MM.1S (cell line): ENCODE results near the gene ZMPSTE24.

Experiments
- DNase-seq: peaks from one replicate; pipeline ENCODE4 v3.0.0-alpha.2; 2015
- H2AFZ ChIP-seq: fragments of 300-600 bp; sonication (generic); 2 replicates; pipeline ENCODE4 v1.6.0; 2016; ENCODE audit warnings: antibody characterized with exemption, low read length
- H3F3A ChIP-seq: fragments of 300-600 bp; sonication (generic); 2 replicates; pipeline ENCODE4 v1.6.1; 2016; ENCODE audit warnings: mild to moderate bottlenecking, antibody characterized with exemption, low read length, moderate library complexity, mixed read lengths; ENCODE audit not compliant: insufficient read depth
- H3K27ac ChIP-seq: fragments of 300-600 bp; sonication (generic); 2 replicates; pipeline ENCODE4 v1.5.1; 2016; ENCODE audit warnings: mild to moderate bottlenecking, low read length
- H3K27me3 ChIP-seq: fragments of 300-600 bp; sonication (generic); replicated peaks from 2 replicates; pipeline ENCODE4 v1.6.0; 2016; ENCODE audit warnings: low read length; ENCODE audit not compliant: insufficient read depth
- H3K36me3 ChIP-seq: fragments of 300-600 bp; sonication (generic); replicated peaks from 2 replicates; pipeline ENCODE4 v1.6.1; 2016; ENCODE audit warnings: mild to moderate bottlenecking, low read length, mixed read lengths; ENCODE audit not compliant: insufficient read depth
- H3K4me1 ChIP-seq: fragments of 300-600 bp; sonication (generic); 2 replicates; pipeline ENCODE4 v1.6.1; 2016; ENCODE audit warnings: low read length, mixed read lengths
- H3K4me2 ChIP-seq: fragments of 300-600 bp; sonication (generic); 2 replicates; pipeline ENCODE4 v1.6.0; 2016; ENCODE audit warnings: low read depth, low read length
- H3K4me3 ChIP-seq: fragments of 300-600 bp; sonication (generic); 2 replicates; pipeline ENCODE4 v1.5.1; 2016; ENCODE audit warnings: low read length, mixed read lengths
- H3K79me2 ChIP-seq: fragments of 300-600 bp; sonication (generic); 2 replicates; pipeline ENCODE4 v1.6.1; 2016; ENCODE audit warnings: mixed run types, low read length, mixed read lengths
- H3K9ac ChIP-seq: fragments of 300-600 bp; sonication (generic); 2 replicates; pipeline ENCODE4 v1.6.1; 2016; ENCODE audit warnings: low read length, mixed read lengths
- H3K9me2 ChIP-seq: fragments of 300-600 bp; sonication (generic); replicated peaks from 2 replicates; pipeline ENCODE4 v1.6.1; 2016; ENCODE audit warnings: mild to moderate bottlenecking, low read length, mixed read lengths; ENCODE audit not compliant: insufficient read depth
- H3K9me3 ChIP-seq: fragments of 300-600 bp; sonication (generic); replicated peaks from 2 replicates; pipeline ENCODE4 v1.6.1; 2016; ENCODE audit warnings: mild to moderate bottlenecking, low read length, mixed read lengths; ENCODE audit not compliant: insufficient read depth
- H4K20me1 ChIP-seq: fragments of 300-600 bp; sonication (generic); 2 replicates; pipeline ENCODE4 v1.6.1; 2016; ENCODE audit warnings: mild to moderate bottlenecking, low read length, moderate library complexity, mixed read lengths; ENCODE audit not compliant: insufficient read depth
- CTCF ChIP-seq: fragments of 300-600 bp; sonication (generic); IDR thresholded peaks from 2 replicates; pipeline ENCODE4 v1.5.1; 2016; ENCODE audit warnings: antibody characterized with exemption, low read length, mixed read lengths
- EZH2 ChIP-seq: fragments of 300-600 bp; sonication (generic); optimal IDR thresholded peaks from 2 replicates; pipeline ENCODE3; 2017; ENCODE audit warnings: low read depth, mild to moderate bottlenecking, antibody characterized with exemption, low read length, mixed read lengths
- EZH2phosphoT487 ChIP-seq: fragments of 300-600 bp; sonication (generic); IDR thresholded peaks from 2 replicates; pipeline ENCODE4 v1.6.1; 2018; ENCODE audit warnings: antibody characterized with exemption, low read length

Gene ZMPSTE24

GRCh38 chr1:40256401-40257084 lies 1.5 kb upstream of the ZMPSTE24 start:
- no peak for DNase-seq
- Histone ChIP-seq H3K4me3 (peak overlapping the region; percentile 88), H3K36me3 (no peaks in the 10 kb centered on the region; the same call in 1 of the 2 replicates), H3K9me2 (no peaks in the 10 kb centered on the region), H3K4me1 (peaks cover 6% of the 10 kb centered on the region; the same call in 1 of the 2 replicates), H3K27ac (peak overlapping the region; percentile 85; the same call in 1 of the 2 replicates), H3K79me2 (peaks cover 43% of the 10 kb centered on the region), H3F3A (peaks cover 17% of the 10 kb centered on the region), H2AFZ (peak overlapping the region; percentile 94; the same call in 1 of the 2 replicates), H3K27me3 (no peaks in the 10 kb centered on the region), H3K9me3 (no peaks in the 10 kb centered on the region), H3K4me2 (peak overlapping the region; percentile 84), H4K20me1 (no peaks in the 10 kb centered on the region), H3K9ac (peak overlapping the region; percentile 87; the same call in 1 of the 2 replicates)
- TF ChIP-seq EZH2phosphoT487: no peak
- no peak for TF ChIP-seq EZH2
- TF ChIP-seq CTCF: no peak

- peaks cover 47% of the 10 kb centered on the region for H3K79me2 ChIP-seq
- H3K27ac ChIP-seq: peak overlapping the region; percentile 85
- no peak for DNase-seq
These were observed 736 bp upstream of the ZMPSTE24 start for GRCh38 chr1:40257313-40257687.

GRCh38 chr1:40258445-40258769 lies 371 bp downstream of the ZMPSTE24 start:
- H3K79me2 ChIP-seq: peaks cover 55% of the 10 kb centered on the region
- no peaks in the 10 kb centered on the region for H4K20me1 ChIP-seq
- no peaks in the 10 kb centered on the region; the same call in none of the 2 replicates for H3K36me3 ChIP-seq
- peak overlapping the region; percentile 24; the same call in 1 of the 2 replicates for H3K27ac ChIP-seq
- TF ChIP-seq CTCF: no peak
- no peak for TF ChIP-seq EZH2
- TF ChIP-seq EZH2phosphoT487: no peak
- no peak for DNase-seq
- H3K4me2 ChIP-seq: peak overlapping the region; percentile 83
- H3F3A ChIP-seq: peaks cover 17% of the 10 kb centered on the region
- peak overlapping the region; percentile 70 for H2AFZ ChIP-seq
- no peaks in the 10 kb centered on the region for H3K9me2 ChIP-seq
- H3K27me3 ChIP-seq: no peaks in the 10 kb centered on the region
- H3K9me3 ChIP-seq: no peaks in the 10 kb centered on the region
- peaks cover 16% of the 10 kb centered on the region for H3K4me1 ChIP-seq
- peak overlapping the region; percentile 76 for H3K4me3 ChIP-seq
- peak overlapping the region; percentile 59 for H3K9ac ChIP-seq

More at GRCh38 chr1:40257313-40257687, 736 bp upstream of the ZMPSTE24 start:
- Histone ChIP-seq H2AFZ (peak overlapping the region; percentile 94), H3K9me3 (no peaks in the 10 kb centered on the region), H3K27me3 (no peaks in the 10 kb centered on the region), H3F3A (peaks cover 17% of the 10 kb centered on the region), H3K4me3 (peak overlapping the region; percentile 88), H3K9me2 (no peaks in the 10 kb centered on the region), H4K20me1 (no peaks in the 10 kb centered on the region), H3K4me2 (peak overlapping the region; percentile 84), H3K36me3 (no peaks in the 10 kb centered on the region; the same call in 1 of the 2 replicates), H3K9ac (peak overlapping the region; percentile 87), H3K4me1 (peaks cover 6% of the 10 kb centered on the region; the same call in 1 of the 2 replicates)
- TF ChIP-seq CTCF: no peak
